Left cardiac atrium (tissue), 4 donors: ENCODE results near the gene IGFLR1. TPM values are rescaled to one million over a fixed set of nuclear protein-coding genes. Genes with fewer than 3 reads are reported as not detected.
"Not testable (repeated sequence)": the region's sequence is repeated elsewhere in the genome, so short reads cannot be mapped to it uniquely, and the experiment has no call there.

Experiments
- ATAC-seq, 2 donors: fragments of 200-7000 bp; cut with Tn5 transposase; one replicate each; pipeline ENCODE4 v1.9.1; 2020; ENCODE audit warnings: mild to moderate bottlenecking in 2 of 2, moderate library complexity in 2 of 2
- DNase-seq: peaks from one replicate; pipeline ENCODE4 v3.0.0-alpha.2; 2020
- intact Hi-C, 2 donors: fragments of 100-400 bp; cut with DNase I; formaldehyde crosslinking; loops; one replicate each; pipeline versions ENCODE4 v1.14.1 to v1.15.1; 2022 to 2023
- total RNA-seq, 2 donors: library from RNA; stranded (reverse); fragmentation: NEBNext Ultra II Directional; extraction: Animal tissue kit (Norgen Biotek cat#: 25700); gene quantifications; one replicate each; pipeline ENCODE4 v1.2.1, GENCODE V29; 2021
- donor health status: DM: no; HTN: yes; CAD: no.
- donor health status: DM: no; HTN: yes; CAD: no; lungs with severe emphysema.
- donor health status: DM: yes; HTN: yes; CAD: no.
- donor health status: Dilated cardiomyopathy.

Gene IGFLR1
- total RNA-seq, 2 donors from 2014 or later: 6.5 to 7.0 TPM

- intact Hi-C loops: no loop called here
- no peak for DNase-seq
- no peak for ATAC-seq
Measured at GRCh38 chr19:35780058-35780457, 37.8 kb upstream of the IGFLR1 start.

DNA sequence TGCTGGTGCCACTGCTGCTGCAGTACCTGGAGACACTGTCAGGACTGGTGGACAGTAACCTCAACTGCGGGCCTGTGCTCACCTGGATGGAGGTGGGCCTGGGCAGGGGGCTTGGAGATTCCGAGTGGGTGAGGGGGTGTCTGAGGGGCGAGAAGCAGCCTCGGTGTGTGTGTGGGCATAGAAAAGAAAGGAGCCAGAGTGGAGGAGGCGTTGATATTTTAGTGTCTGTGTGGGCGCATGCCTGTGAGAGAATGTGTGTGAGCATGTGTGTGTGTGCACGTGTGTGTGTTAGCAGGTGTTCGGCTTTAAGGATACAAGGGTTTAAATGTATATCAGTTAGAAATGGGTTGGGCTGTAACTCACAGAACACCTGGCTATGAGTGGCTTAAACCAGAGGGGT, 36.8 kb upstream of the IGFLR1 start:
- intact Hi-C loops: loop anchor here in 1 of 2 donors (10.0 kb wide), 1 partner anchor 156 kb away; the partner anchor contains the start of gene LRFN3
- DNase-seq (no peak), ATAC-seq (no peak)

DNA sequence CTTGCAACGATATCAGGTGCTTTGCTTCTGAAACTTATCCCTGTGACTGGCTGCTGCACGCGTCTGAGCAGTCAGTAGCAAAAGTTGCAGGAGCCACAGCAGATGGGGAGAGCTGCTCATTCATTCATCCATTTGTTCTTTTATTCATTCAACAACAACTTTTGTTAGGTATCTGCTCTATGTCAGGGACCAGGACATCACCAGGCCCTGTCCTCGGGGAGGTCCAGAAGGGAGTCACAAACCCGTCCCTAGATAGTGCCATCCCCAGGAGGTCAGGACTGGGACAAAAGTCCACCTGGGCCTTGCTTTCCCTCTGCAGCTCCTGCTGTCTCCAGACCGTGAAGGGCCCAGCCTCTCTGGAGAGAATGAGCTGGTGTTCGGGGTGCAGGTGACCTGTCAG, 35.7 kb upstream of the IGFLR1 start:
- intact Hi-C loops: loop anchor here in 1 of 2 donors (10.0 kb wide), 1 partner anchor 157 kb away; the partner anchor contains the start of gene LRFN3

DNA sequence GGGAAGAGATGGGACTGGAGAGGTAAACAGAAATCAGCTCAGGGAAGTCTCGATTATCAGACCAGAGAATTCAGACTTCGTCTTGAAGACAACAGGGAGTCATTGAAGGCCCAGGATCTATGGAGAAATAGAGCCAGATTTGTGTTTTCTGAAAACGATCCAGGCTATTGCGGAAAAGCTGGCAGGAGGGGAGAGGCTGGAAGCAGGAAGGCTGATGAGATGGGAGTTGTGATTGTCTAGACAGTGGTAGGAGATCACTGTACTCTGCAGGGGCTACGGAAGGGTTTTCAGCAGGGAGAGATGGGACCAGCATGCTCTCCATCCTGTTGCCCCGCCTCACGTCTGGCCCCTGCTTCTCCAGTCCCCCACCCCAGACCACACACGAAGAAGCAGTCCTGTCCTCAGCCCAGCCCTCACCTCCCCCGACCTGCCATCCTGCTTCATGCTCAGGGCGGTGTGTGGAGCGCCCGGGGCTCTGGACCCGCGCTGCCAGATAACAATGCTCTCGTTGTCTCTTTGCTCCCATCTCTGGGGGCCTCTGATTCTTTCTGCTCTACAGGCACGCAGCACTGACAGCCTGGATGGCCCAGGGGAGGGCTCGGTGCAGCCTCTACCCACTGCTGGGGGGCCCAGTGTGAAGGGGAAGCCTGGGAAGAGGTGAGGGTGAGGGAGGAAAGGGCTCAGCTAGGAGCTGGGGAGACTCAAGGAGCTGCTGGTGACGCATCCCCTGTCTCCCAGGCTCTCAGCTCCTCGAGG, 35.0 kb upstream of the IGFLR1 start:
- intact Hi-C loops: loop anchor here in 1 of 2 donors (10.0 kb wide), 1 partner anchor 158 kb away; the partner anchor contains the start of gene LRFN3
- ATAC-seq: no peak
- no peak for DNase-seq

More for the DNA sequence above, 35.7 kb upstream of the IGFLR1 start:
- no peak for ATAC-seq
- DNase-seq: no peak

DNA sequence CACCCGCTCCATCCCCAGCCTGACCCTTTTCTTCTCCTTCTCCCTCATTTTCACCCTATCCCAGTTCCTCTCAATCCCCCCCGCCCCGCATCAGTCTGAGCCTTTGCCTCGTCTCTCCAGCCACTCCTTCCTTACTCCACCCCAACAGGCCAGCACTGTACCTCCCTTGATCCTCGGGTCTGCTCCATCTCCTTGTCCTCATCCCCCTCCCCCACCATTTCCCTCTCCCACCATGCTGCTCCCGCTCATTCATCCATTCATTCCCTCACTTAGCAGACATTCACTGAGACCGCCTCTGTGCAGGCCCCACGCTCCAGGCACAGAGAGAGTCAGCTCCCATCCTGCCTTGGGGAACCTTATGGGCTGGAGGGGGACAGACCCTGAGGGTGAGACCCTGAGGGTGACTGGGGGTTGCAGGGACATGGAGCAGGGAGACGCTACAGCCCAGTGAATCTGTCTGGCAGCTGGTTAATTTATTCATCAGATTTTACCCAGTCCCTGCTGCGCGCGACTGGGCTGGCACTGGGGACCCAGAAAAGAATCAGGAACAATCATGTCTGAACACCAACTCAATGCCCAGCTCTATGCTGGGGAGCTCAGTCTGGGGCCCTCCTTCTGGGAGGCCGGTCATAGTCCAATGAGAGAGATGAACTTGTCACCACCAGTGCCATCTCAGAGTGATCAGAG, 34.0 kb upstream of the IGFLR1 start:
- intact Hi-C loops: loop anchor here in 1 of 2 donors (10.0 kb wide), 1 partner anchor 159 kb away; the partner anchor contains the start of gene LRFN3
- no peak for DNase-seq
- ATAC-seq: no peak

DNA sequence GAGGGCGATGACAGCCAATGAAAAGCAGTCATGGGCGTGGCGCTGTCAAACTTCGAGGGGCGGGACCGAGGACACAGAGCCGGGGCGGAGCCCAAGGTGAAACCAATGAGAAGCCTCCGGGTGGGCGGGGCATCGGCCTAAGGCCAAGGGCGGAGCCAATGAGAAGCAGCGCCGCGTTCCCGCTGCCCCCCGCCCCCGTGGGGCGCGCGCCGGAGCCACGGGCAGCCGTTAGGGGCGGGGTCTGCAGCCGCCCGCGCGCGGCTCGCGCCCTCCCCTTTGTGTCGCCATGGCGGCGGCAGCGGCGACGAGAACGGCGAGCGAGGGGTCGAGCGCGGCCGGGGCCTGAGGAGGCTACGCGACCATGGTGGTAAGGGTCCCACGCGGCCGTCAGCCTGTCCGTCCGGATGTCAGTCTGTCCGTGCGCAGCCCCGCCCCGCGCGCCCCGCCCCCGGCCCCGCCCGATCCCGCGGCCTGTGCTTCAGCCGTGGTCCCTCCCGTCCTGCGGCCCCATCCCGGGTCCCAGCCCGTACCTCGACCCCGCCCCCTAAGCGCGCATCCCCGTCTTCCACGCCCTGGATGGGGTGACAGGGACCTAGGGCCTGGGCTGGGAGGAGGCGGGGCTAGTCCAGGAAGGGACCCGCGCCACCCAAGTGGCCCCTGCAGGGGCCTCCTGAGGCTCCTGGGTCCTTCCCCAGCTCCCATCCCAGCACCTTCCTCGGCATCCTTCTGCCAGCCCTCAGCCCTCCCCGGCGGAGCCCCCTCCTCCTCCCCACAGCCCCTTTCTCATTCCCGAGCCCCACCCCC, 33.2 kb upstream of the IGFLR1 start, which contains the start of gene ARHGAP33:
TSS of gene ARHGAP33 (plus strand) at position 267 of the 804 bp plus-strand sequence. CDS start at position 362, 95 bp downstream.
- peak; percentile 100 for DNase-seq
- peak; percentile 99 to 100 for ATAC-seq
- intact Hi-C loops: loop anchor here in 1 of 2 donors (10.0 kb wide), 1 partner anchor 159 kb away; the partner anchor contains the start of gene LRFN3

DNA sequence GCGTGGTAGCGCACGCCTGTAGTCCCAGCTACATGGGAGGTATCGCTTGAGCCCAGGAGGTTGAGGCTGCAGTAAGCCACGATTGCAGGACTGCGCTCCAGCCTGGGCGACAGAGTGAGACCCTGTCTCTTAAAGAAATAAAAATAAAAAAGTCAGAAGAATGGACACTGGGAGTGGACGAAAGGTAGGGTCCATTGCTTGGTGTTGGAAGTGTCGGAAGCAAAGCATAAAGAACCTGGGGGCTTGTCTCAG, 32.7 kb upstream of the IGFLR1 start:
- intact Hi-C loops: loop anchor here in 1 of 2 donors (10.0 kb wide), 1 partner anchor 160 kb away; the partner anchor contains the start of gene LRFN3
- ATAC-seq (peak; percentile 2 to 4), DNase-seq (no peak)

DNA sequence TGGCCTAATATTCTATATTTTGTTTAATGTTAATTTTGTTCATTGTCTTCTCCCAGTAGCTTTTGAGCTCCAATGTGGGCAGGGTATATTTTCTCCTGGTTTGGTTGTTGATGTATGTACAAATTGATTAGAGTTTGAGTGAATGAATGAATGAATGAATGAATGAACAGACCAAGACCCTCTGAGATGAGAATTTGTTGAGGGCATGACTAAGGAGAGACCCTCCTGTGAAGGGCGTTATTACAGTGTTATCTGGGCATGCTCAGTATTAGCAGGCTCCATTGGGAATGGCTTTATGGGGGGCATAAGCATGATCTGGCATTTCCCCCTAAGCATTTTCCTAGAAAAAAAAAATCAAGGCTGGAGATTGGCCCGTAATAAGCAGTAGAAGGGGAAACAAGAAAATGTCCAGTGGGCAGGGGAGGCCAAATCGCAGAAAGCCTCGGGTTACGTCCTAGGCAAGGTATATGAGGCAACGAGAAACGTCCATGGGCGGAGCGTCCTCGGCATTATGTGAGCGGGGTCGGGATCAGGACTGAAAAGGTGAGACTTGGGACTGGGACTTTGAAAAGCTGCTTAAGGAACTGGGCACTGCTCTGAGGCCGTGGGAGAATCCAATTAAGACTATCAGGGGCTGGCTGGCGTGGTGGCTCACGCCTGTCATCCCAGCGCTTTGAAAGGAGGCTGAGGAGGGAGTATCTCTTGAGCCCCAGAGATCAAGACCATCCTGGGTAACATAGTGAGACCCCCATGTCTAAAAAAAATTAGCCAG, 32.2 kb upstream of the IGFLR1 start:
- ATAC-seq: no peak
- DNase-seq: no peak
- intact Hi-C loops: loop anchor here in 1 of 2 donors (10.0 kb wide), 1 partner anchor 160 kb away; the partner anchor contains the start of gene LRFN3

DNA sequence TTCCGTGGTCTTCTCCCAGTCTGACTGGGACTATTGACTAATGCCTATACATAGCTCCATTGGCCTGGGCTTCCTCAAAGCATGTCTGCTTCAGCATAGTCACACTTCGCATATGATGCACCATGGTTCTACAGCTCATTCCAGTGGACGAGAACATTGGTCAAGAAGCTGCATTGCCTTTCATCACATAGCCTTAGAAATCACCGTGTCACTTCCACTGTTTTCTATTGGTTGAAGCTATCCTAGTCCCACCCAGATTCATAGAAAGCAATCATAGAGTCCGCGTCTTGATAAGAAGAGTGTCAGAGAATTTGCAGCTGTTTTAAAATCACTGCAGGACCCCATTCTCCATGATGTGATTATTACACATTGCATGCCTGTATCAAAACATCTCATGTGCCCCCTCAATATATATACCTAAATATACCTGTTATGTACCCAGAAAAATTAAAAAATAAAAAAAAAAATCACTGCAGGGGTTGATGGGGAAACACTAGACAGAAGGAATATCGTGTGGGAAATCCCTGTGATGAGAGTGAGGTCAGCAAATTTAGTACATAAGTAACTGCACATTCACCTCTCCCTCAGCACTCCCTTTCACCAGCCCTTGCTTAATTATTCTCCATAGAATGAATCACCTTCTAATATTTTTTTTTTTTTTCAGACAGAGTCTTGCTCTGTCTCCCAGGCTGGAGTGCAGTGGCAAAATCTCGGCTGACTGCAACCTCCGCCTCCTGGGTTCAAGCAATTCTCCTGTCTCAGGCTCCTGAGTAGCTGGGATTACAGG, 31.0 kb upstream of the IGFLR1 start:
- intact Hi-C loops: loop anchor here in 1 of 2 donors (10.0 kb wide), 1 partner anchor 162 kb away; the partner anchor contains the start of gene LRFN3
- DNase-seq (no peak), ATAC-seq (no peak)

DNA sequence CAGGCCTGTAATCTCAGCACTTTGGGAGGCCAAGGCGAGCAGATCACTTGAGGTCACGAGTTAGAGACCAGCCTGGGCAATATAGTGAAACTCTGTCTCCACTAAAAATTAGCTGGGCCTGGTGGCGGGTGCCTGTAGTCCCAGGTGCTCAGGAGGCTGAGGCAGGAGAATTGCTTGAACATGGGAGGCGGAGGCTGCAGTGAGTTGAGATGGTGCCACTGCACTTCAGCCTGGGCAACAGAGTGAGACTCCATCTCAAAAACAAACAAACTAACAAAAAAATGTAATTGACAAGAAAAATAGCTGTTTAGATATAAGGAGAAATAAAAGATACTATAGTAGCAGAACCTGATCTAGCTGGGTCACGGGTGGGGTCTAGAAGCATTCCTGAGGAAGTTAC, 30.1 kb upstream of the IGFLR1 start:
- ATAC-seq, DNase-seq: not testable (repeated sequence)
- intact Hi-C loops: loop anchor here in 1 of 2 donors (10.0 kb wide), 1 partner anchor 162 kb away; the partner anchor contains the start of gene LRFN3

DNA sequence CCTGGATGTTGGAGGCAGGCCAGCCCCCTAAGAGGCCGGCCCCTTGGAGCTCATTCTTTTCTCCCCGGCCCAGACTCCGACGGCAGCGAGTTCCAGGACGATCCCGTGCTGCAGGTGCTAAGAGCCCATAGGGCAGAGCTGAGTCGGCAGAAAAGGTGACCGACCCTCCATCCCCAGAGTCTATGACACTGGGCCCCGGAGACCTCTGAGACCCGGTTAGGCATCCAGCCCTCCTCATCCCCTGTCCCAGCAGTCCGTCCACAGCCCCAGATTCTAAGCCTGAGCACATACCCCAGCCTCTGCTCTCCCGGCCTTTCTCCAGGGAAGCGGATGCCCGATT, 25.8 kb upstream of the IGFLR1 start:
- DNase-seq: no peak
- intact Hi-C loops: no loop called here
- no peak for ATAC-seq

GRCh38 chr19:35767288-35768081, 25.2 kb upstream of the IGFLR1 start:
- DNase-seq (no peak), ATAC-seq (peak in 1 of 2 donors; percentile 41)
- intact Hi-C loops: no loop called here

GRCh38 chr19:35766571-35767104, 24.4 kb upstream of the IGFLR1 start:
- no peak for DNase-seq
- peak in 1 of 2 donors; percentile 21 for ATAC-seq
- intact Hi-C loops: no loop called here

GRCh38 chr19:35764432-35765315, 22.4 kb upstream of the IGFLR1 start:
- intact Hi-C loops: no loop called here
- DNase-seq: no peak

DNA sequence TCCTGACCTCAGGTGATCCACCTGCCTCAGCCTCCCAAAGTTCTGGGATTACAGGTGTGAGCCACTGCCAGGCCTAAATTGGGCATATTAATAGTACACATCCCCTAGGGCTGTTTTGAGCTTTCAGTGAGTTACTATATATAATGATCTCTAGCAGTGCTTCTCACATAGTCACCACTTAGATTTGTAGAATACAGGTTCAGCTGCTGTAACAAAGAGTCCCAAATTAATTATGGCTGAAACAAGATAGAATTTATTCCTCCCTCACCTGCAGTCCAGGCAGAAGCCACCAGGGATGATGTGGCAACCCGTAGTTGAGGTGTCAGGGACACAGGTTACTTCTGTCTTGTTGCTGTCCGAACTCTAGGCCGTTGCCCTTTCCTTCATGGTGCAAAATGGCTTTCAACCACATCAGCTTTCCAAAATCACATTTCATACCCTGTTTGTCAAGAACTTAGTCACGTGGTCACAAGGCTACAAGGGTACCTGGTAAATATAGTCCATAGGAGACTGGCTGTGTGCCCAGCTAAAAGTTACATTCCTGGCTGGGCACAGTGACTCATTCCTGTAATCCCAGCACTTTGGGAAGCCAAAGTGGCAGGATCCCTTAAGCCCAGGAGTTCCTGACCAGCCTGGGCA, 18.6 kb upstream of the IGFLR1 start:
- intact Hi-C loops: no loop called here
- DNase-seq (no peak), ATAC-seq (no peak)

More at GRCh38 chr19:35764432-35765315, 22.4 kb upstream of the IGFLR1 start:
- no peak for ATAC-seq
